Cardiac muscle cell (in vitro differentiated cells and primary cell): ENCODE data around the gene TATDN2. TPM values are rescaled to one million over a fixed set of nuclear protein-coding genes. Genes with fewer than 3 reads are reported as not detected.

Source experiments
- DNase-seq, 2 donors: peaks; one replicate each; pipeline versions ENCODE4 v3.0.0 to v3.0.0-alpha.2; 2010 to 2017; ENCODE audit warnings: low read depth in 1 of 2, low spot score in 1 of 2
- H3K27ac ChIP-seq: fragments of 200-600 bp; sonication (generic); 2 replicates; pipeline ENCODE4 v1.5.1; 2016
- H3K27me3 ChIP-seq: fragments of 200-600 bp; sonication (generic); 2 replicates; pipeline ENCODE4 v1.6.0; 2016; ENCODE audit warnings: control low read depth
- H3K36me3 ChIP-seq: fragments of 200-600 bp; sonication (generic); 2 replicates; pipeline ENCODE4 v1.5.1; 2016; ENCODE audit warnings: control low read depth
- H3K4me1 ChIP-seq: fragments of 200-600 bp; sonication (generic); 2 replicates; pipeline ENCODE4 v1.8.1; 2017; ENCODE audit warnings: low read depth, mild to moderate bottlenecking, mixed run types
- H3K4me3 ChIP-seq: fragments of 200-600 bp; sonication (generic); 2 replicates; pipeline ENCODE4 v1.5.1; 2016; ENCODE audit warnings: mild to moderate bottlenecking
- H3K9me3 ChIP-seq: fragments of 200-600 bp; sonication (generic); 2 replicates; pipeline ENCODE4 v1.5.1; 2017; ENCODE audit warnings: low read depth, mild to moderate bottlenecking, control low read depth
- polyA plus RNA-seq: library from polyadenylated mRNA; unstranded; fragments of >200 nt; fragmentation: Nextera tagmentation; extraction: Ambion mirVana; gene quantifications from 2 replicates; pipeline ENCODE4 v1.2.1, GENCODE V29; 2016
- total RNA-seq: library from RNA; depleted of rRNA; stranded (reverse); fragments of >200 nt; gene quantifications from 2 replicates; pipeline ENCODE4 v1.2.3, GENCODE V29; 2016
- TF ChIP-seq, protein P1 (sequence below): IDR thresholded peaks from 2 replicates; pipeline ENCODE4 v1.5.1; 2012; ENCODE audit warnings: low read depth, mild to moderate bottlenecking, low read length

The TATDN2 gene
- total and polyA plus RNA-seq, 2 experiments from 2014 or later: 7.7 to 13.1 TPM

- Histone ChIP-seq H3K27me3 (no peaks in the 10 kb centered on the region), H3K36me3 (no peaks in the 10 kb centered on the region), H3K4me3 (no peak overlapping the region), H3K4me1 (no peaks in the 10 kb centered on the region), H3K9me3 (no peaks in the 10 kb centered on the region), H3K27ac (no peak overlapping the region)
- no peak for DNase-seq
- TF ChIP-seq, protein P1, sequence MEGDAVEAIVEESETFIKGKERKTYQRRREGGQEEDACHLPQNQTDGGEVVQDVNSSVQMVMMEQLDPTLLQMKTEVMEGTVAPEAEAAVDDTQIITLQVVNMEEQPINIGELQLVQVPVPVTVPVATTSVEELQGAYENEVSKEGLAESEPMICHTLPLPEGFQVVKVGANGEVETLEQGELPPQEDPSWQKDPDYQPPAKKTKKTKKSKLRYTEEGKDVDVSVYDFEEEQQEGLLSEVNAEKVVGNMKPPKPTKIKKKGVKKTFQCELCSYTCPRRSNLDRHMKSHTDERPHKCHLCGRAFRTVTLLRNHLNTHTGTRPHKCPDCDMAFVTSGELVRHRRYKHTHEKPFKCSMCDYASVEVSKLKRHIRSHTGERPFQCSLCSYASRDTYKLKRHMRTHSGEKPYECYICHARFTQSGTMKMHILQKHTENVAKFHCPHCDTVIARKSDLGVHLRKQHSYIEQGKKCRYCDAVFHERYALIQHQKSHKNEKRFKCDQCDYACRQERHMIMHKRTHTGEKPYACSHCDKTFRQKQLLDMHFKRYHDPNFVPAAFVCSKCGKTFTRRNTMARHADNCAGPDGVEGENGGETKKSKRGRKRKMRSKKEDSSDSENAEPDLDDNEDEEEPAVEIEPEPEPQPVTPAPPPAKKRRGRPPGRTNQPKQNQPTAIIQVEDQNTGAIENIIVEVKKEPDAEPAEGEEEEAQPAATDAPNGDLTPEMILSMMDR: no peak
These were observed 35.0 kb upstream of the TATDN2 start for GRCh38 chr3:10213156-10213792.

- no peaks in the 10 kb centered on the region for H3K36me3 ChIP-seq
- no peak overlapping the region for H3K4me3 ChIP-seq
- H3K27ac ChIP-seq: no peak overlapping the region
- no peaks in the 10 kb centered on the region for H3K4me1 ChIP-seq
- H3K9me3 ChIP-seq: no peaks in the 10 kb centered on the region
- no peak for DNase-seq
- H3K27me3 ChIP-seq: no peaks in the 10 kb centered on the region
- TF ChIP-seq, protein P1: no peak
These were observed 32.5 kb upstream of the TATDN2 start for GRCh38 chr3:10215578-10216368.

DNA sequence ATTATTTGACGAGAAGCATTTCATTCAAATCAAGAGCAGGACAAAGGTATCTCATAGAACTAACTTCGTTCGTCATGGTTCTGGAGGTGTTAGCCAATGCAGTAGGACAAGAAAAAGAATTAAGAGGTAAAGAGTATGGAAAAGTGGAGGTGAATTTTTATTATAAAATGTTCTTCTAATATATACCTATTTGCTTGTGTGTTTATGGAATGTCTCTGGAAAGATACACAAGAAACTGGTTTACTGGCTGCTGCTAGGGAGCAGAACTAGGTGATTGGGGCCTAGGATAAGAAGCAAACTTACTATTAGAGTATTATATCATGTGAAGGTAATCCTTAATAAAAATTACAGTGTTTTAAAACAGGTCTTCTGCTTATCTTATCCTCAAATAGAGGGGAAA lies 30.9 kb upstream of the TATDN2 start:
- no peak for DNase-seq
- H3K36me3 ChIP-seq: no peaks in the 10 kb centered on the region
- no peaks in the 10 kb centered on the region for H3K4me1 ChIP-seq
- no peak overlapping the region for H3K27ac ChIP-seq
- H3K9me3 ChIP-seq: no peaks in the 10 kb centered on the region
- no peaks in the 10 kb centered on the region for H3K27me3 ChIP-seq
- H3K4me3 ChIP-seq: no peak overlapping the region
- TF ChIP-seq, protein P1: no peak

- Histone ChIP-seq H3K27ac (no peak overlapping the region), H3K27me3 (no peaks in the 10 kb centered on the region), H3K36me3 (no peaks in the 10 kb centered on the region), H3K9me3 (no peaks in the 10 kb centered on the region), H3K4me1 (no peaks in the 10 kb centered on the region), H3K4me3 (no peak overlapping the region)
- DNase-seq: no peak
- TF ChIP-seq, protein P1: no peak
These were observed 28.5 kb upstream of the TATDN2 start for GRCh38 chr3:10219737-10220136.

- DNase-seq: no peak
- TF ChIP-seq, protein P1: no peak
These were observed 24.3 kb upstream of the TATDN2 start for GRCh38 chr3:10223676-10224639.

More at GRCh38 chr3:10223676-10224639, 24.3 kb upstream of the TATDN2 start:
- H3K4me1 ChIP-seq: no peaks in the 10 kb centered on the region
- H3K9me3 ChIP-seq: no peaks in the 10 kb centered on the region
- no peak overlapping the region for H3K4me3 ChIP-seq
- H3K36me3 ChIP-seq: no peaks in the 10 kb centered on the region
- H3K27ac ChIP-seq: no peak overlapping the region
- H3K27me3 ChIP-seq: no peaks in the 10 kb centered on the region
